NCI-H748 treated with DMSO at 0.1 percent for 48 hours (cell line): Measurements from ENCODE around the gene TRIM72.
"Not testable (repeated sequence)": the region's sequence is repeated elsewhere in the genome, so short reads cannot be mapped to it uniquely, and the experiment has no call there.

Source experiments
- DNase-seq: peaks from one replicate; lab custom pipeline; 2025; lab: John Stamatoyannopoulos, UW

TRIM72 gene

DNA sequence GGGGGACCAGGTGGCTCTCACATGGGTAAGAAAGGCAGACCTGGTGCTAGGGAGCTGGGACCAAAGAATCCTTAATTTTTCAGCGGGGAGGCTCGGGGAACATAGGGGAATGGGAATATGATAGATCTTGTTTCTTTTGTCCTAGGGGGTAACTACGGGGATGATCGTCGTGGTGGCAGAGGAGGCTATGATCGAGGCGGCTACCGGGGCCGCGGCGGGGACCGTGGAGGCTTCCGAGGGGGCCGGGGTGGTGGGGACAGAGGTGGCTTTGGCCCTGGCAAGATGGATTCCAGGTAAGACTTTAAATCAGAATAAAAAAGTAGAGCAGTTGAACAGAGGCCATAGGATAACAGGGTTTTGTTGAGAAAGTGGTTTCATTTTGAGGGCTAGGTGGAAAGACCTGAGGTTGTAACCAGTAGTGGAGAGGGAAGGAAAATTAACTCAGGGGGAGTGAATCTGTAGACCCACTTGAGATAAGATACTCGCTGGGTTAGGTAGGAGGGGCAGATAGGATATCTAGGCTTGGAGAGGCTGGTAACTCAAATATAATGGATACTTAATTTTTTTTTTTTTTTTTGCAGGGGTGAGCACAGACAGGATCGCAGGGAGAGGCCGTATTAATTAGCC lies 23.0 kb upstream of the TRIM72 start:
- DNase-seq, result no peak

DNA sequence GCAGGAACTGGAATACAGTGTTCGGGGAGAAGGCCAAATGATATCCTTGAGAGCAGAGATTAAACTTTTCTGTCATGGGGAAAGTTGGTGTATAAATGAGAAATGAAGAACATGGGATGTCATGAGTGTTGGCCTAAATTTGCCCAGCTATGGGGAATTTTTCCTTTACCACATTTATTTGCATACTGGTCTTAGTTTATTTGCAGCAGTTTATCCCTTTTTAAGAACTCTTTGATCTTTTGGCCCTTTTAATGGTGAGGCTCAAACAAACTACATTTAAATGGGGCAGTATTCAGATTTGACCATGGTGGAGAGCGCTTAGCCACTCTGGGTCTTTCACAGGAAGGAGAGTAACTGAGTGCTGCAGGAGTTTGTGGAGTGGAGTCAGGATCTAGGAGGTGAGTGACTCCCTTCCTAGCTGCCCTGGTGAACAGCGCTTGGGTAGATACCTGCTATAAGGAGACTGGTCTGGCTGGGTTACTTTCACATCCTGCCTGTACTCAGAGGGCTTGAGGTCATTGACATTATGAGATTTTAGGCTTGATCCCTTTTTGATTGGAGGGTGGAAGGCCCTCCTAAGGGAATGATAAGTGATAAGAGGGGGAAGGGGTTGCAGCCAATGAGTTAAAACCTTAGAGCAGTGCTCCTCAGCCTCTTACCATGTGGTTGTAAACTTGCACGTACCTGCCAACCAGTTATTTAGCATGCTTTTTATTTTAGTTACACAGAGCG lies 22.1 kb upstream of the TRIM72 start:
- DNase-seq, result no peak

DNA sequence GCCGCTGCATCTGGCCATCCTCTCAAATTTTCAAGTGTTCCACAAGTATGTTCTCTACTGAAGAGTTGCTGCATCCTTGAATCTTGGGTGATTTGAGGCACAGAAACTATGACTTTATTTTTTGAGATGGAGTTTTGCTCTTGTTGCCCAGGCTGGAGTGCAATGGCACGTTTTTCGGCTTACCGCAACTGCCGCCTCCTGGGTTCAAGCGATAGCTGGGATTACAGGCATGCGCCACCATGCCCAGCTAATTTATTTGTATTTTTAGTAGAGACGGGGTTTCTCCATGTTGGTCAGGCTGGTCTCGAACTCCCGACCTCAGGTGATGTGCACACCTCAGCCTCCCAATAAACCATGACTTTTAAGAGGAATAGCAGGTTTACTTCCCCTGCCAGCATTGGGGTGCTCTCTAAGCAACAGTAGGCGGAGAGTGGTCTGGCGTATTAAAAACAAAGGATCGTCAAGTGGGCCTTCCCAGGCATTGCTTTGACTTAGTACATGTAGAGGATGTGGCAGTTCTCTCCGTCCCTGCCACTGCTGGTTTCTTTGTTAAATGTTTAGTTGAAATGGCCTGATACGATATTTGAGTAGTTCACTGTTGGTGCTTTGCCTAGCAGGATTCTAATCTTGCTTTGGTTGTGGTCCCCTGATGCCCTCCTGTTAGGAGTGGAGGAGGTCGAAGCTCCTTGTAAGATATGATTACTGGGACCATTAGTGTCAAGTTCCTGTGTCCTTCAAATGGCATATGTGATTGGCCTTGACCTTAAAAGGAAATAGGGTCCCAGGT lies 20.9 kb upstream of the TRIM72 start:
- DNase-seq, result no peak

- no peak for DNase-seq
Measured at GRCh38 chr16:31193874-31194273, 20.0 kb upstream of the TRIM72 start.

- no peak for DNase-seq
Measured at GRCh38 chr16:31194898-31195297, 19.0 kb upstream of the TRIM72 start.

DNA sequence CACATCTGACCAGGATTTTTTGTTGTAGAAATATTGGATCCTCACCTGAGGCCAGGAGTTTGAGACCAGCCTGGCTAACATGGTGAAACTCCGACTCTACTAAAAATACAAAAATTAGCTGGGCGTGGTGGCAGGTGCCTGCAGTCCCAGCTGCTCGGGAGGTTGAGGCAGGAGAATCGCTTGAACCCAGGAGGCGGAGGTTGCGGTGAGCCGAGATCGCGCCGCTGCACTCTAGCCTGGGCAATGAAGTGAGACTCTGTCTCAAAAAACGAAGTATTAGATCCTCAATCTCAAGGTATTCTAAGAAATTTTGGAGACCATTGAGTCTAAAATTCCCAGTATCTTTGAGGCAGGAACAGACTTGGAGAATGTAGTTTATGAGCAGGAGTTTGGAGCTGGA lies 18.1 kb upstream of the TRIM72 start:
- not testable (repeated sequence) for DNase-seq

DNA sequence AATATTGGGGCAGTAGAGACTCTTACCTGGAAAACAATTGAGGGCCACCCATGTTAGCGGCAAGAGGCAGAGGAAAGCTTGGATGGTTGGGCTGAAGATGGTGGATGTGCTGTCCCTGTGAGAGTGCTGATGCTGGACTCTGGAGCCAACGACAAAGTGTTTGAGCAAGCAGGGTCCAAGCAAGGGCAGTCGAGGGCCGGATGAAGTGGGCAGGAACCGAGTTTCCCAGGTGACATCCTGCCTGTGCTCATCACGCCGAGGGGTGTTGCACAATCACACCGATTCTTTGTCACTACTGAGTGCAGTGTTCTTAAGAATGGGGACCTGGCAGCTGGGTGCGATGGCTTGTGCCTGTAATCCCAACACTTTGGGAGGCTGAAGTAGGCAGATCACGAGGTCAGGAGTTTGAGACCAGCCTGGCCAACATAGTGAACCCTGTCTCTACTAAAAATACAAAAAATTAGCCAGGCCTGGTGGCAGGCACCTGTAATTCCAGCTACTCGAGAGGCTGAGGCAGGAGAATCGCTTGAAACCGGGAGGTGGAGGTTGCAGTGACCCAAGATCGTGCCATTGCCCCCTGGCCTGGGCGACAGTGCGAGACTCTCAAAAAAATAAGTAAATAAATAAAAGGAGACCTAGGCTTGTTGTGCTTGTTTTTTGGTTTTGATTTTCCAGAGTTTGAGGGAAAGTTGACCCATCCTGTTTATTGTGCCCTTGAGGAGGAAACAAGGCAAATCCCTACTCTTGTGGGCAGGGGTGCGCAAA lies 17.4 kb upstream of the TRIM72 start:
- DNase-seq, result no peak

DNA sequence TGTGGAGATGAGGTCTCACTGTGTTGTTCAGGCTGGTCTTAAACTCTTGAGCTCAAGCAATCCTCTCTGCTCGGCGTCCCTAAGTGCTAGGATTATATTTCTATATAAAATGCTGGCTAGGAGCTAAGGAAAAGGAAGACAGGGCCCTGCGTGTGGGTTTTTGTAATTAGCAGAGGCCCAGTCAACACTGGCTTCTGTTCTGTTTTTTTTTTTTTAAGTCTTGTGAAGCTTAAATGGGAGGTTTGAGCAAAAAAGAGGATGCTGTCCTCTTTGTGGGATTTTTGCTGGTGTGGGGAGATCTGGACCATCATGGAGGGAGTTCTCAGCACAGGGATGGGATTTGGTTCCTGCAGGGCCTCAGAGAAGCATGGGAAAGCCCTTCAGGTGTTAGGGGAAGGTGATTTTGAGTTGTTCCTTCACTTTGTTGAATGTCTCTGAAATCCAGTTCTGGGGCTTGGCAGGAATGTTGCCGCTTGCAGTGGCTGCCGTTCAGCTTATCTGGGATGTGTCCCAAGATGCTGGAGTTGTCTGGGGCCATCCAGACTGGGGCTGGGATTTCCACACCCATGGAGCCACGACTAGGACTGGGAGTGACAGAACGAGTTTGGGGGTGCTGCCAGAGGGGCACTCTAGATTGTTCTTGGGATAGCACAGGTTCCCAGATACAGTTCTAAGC lies 15.6 kb upstream of the TRIM72 start:
- DNase-seq, result no peak

DNA sequence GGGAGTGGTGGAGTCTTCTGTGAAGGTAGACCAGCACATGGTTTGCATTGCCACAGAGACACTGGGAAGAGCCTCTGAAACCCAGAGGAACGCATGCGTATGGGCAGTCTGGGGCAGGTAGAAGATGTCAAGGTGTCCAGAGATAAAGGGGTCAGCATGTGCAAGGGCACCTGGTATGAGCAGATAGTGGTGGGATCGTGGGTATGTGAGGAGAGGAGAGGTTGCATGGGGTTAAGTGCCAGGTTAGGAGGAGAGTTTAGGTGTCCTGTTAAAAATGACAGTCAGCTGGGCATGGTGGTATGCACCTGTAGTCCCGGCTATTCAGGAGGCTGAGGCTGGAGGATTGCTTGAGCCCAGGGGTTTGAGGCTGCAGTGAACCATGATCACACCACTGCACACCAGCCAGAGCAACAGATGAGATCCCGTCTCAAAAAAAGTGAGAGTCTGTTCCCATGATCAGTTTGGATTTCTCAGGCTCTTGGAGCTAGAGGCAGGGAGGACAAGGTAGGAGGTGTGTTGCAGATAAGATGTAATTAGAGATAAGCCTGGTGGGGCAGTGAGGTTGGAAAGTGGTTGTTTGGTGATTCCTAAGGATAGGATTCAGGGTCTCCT lies 14.4 kb upstream of the TRIM72 start:
- no peak for DNase-seq

GRCh38 chr16:31200111-31200510 lies 13.8 kb upstream of the TRIM72 start:
- DNase-seq, result not testable (repeated sequence)

DNA sequence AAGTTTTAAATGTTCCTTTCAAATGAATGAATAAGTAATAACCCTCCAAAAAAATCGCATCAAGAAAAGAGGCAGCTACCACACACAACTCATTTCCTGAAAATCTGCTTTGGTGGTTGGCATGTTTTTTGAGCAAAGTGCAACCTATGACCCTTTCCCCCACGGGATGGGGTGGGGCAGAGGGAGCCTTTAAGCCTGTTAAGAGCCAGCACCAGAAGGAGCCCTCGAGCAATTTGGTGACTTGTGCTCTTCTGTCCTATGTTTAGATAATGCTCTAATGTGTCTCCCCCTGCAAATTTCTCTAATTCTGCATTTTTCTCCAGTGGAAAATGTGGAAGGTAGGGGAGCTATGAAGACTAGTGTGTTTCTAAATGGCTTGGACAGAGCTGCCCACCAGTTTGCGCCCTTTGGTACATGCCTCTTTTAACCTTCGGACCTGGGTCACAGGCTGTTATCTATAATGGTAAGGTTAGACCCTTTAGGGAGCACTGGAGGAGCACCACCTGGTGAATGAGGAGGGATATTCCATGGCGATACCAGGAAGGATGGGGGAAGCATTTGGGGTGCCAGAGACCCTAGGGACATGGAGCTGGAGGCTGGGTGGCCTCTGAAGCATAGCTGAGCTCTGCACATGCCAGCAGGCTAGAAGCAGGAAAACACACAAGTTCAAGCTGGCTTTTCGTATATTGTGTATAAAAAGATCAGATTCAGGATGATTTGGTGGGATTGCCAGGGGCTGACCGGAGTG lies 12.9 kb upstream of the TRIM72 start:
- no peak for DNase-seq

DNA sequence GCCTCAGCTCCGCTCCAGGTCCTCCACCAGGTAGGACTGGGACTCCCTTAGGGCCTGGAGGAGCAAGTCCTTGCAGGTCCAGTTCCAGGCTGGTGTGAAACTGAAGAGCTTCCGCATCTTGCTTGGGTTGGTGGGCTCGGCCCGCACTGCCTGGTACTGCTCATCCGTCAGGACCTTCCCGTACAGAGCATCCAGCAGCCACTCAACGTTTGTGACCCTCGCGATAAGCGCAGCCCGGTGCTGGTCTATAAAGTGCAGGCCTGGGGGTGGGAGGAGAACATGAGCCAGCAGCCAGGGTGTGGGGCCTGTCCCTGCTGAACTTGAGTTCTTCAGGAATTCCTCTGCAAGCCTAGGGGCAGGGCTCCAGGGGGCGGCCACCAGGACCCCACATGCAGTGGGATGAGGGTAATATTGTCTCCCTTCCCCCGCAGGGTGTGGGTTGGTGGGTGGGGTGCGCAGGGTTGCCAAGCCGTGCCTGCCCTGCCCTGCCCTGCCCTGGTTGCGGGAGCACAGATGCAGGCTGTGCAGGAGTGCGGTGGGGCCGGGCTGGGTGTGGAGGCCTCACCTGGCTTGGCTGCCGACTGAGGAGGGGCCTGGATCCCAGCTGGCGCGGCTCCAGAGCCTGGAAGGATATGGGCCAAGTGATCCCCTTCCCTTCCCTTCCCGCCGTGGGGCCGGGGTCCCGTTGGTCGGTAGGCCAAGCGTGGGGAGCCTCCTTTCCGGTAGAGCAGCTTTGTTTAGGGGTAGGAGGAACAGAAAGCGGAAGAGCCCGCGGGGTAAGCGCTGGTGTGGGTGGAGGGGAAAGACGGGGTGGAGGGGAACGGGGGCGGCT lies 12.1 kb upstream of the TRIM72 start:
- DNase-seq, result no peak

- no peak for DNase-seq
Measured at GRCh38 chr16:31202414-31203375, 11.2 kb upstream of the TRIM72 start, which contains the start of gene PYCARD. Gene PYCARD (minus strand): TSS chr16:31202760. CDS start chr16:31202690, 70 bp downstream.

GRCh38 chr16:31204871-31205666 lies 8.8 kb upstream of the TRIM72 start:
- no peak for DNase-seq

- no peak for DNase-seq
Measured at GRCh38 chr16:31206776-31207175, 7.1 kb upstream of the TRIM72 start.

GRCh38 chr16:31213342-31213741 lies 577 bp upstream of the TRIM72 start:
- DNase-seq, result no peak

GRCh38 chr16:31214708-31215286 lies 878 bp downstream of the TRIM72 start:
- DNase-seq, result no peak
